Gastrocnemius medialis (tissue), 4 donors: ENCODE measurements around the gene DOP1A. TPM values are rescaled to one million over a fixed set of nuclear protein-coding genes. Genes with fewer than 3 reads are reported as not detected.

ENCODE experiments used
- ATAC-seq, 2 donors: fragments of 150-250 bp; one replicate each; pipeline ENCODE4 v1.9.1; 2016
- DNase-seq, 2 donors: peaks; one replicate each; pipeline ENCODE4 v3.0.0-alpha.2; 2019
- H3K27ac ChIP-seq, 4 donors: fragments of 200-600 bp; sonication (generic); 1 replicate in 1 of 4; 2 replicates in 3 of 4; pipeline ENCODE4 v1.5.1; 2016 to 2018; ENCODE audit warnings: mild to moderate bottlenecking in 2 of 4, moderate library complexity in 1 of 4
- H3K27me3 ChIP-seq, 3 donors: fragments of 200-600 bp; sonication (generic) in 2 of 3; 1 replicate in 1 of 3; 2 replicates in 2 of 3; pipeline versions ENCODE4 v1.5.1 to v1.6.0; 2016 to 2019; ENCODE audit warnings: mild to moderate bottlenecking in 1 of 3, moderate library complexity in 1 of 3
- H3K36me3 ChIP-seq, 2 donors: fragments of 200-600 bp; sonication (generic) in 1 of 2; one replicate each; pipeline ENCODE4 v1.5.1; 2017 to 2018
- H3K4me1 ChIP-seq, 2 donors: fragments of 200-600 bp; sonication (generic) in 1 of 2; one replicate each; pipeline ENCODE4 v1.5.1; 2016 to 2017; ENCODE audit warnings: mild to moderate bottlenecking in 2 of 2
- H3K4me3 ChIP-seq, 4 donors: fragments of 200-600 bp; sonication (generic) in 3 of 4; 1 replicate in 1 of 4; 2 replicates in 3 of 4; pipeline ENCODE4 v1.5.1; 2016 to 2019; ENCODE audit warnings: mild to moderate bottlenecking in 2 of 4
- H3K9me3 ChIP-seq, 3 donors: fragments of 200-600 bp; sonication (generic) in 2 of 3; 1 replicate in 1 of 3; 2 replicates in 2 of 3; pipeline ENCODE4 v1.5.1; 2016 to 2019
- CTCF ChIP-seq, 5 experiments: fragments of 450-650 bp in 3 of 5; fragments of 200-600 bp in 2 of 5; sonication (generic) in 2 of 5; IDR thresholded peaks in 4 of 5; conservative IDR thresholded peaks in 1 of 5; 1 replicate in 4 of 5; 2 replicates in 1 of 5; pipeline ENCODE4 v1.5.1; 2016 to 2019; ENCODE audit warnings: antibody characterized with exemption in 5 of 5, mild to moderate bottlenecking in 3 of 5, moderate library complexity in 3 of 5
- POLR2A ChIP-seq, 2 donors: fragments of 450-650 bp; IDR thresholded peaks; one replicate each; pipeline ENCODE4 v1.6.1; 2017; ENCODE audit warnings: antibody characterized with exemption in 2 of 2, mild to moderate bottlenecking in 2 of 2, moderate library complexity in 2 of 2
- in situ Hi-C, 4 donors: fragments of 200-750 bp; cut with MboI; loops; one replicate each; pipeline versions ENCODE4 v1.15.0 to v1.8.0; 2017; ENCODE audit warnings: low sequenced_read_pairs in 4 of 4
- intact Hi-C: fragments of 100-400 bp; cut with DNase I; formaldehyde crosslinking; loops from one replicate; pipeline ENCODE4 v1.15.1; 2023; ENCODE audit warnings: low total_unique reads
- total RNA-seq, 4 donors: library from RNA; depleted of rRNA; stranded (reverse); fragments of >200 nt; gene quantifications; one replicate each; pipeline versions ENCODE4 v1.1.0 to v1.2.3, GENCODE V29; 2016

Gene DOP1A
- total RNA-seq, 4 donors from 2014 or later = 12.4 to 30.9 (median 16.2) TPM

GRCh38 chr6:83180426-83180950, 113.0 kb downstream of the DOP1A start:
- H3K27me3 ChIP-seq = no peaks in the 10 kb centered on the region
- ATAC-seq (no peak), DNase-seq (no peak)
- no peak overlapping the region for H3K4me3 ChIP-seq
- H3K4me1 ChIP-seq = no peaks in the 10 kb centered on the region
- no peaks in the 10 kb centered on the region for H3K9me3 ChIP-seq
- H3K27ac ChIP-seq = no peak overlapping the region
- intact Hi-C loops (no loop called here), in situ Hi-C loops (loop anchor here in 2 of 4 donors (10.0 to 25.0 kb wide), 2 partner anchors 106 to 943 kb away; partner anchors contain the start of gene IBTK (in 1 of the 2))
- TF ChIP-seq POLR2A (IDR thresholded peaks at IDR 0.05) = no peak
- TF ChIP-seq CTCF (IDR thresholded peaks at IDR 0.05 in 4 of 5, conservative IDR thresholded peaks at IDR 0.05 in 1 of 5) = no peak
- H3K36me3 ChIP-seq = peaks cover 0 to 60% of the 10 kb centered on the region in 2 donors

- TF ChIP-seq CTCF (IDR thresholded peaks at IDR 0.05 in 4 of 5, conservative IDR thresholded peaks at IDR 0.05 in 1 of 5) (no peak), POLR2A (IDR thresholded peaks at IDR 0.05) (no peak)
- peaks cover 0 to 59% of the 10 kb centered on the region in 2 donors for H3K36me3 ChIP-seq
- in situ Hi-C loops = loop anchor here in 2 of 4 donors (10.0 to 25.0 kb wide), 2 partner anchors 107 to 945 kb away; partner anchors contain the start of gene IBTK (in 1 of the 2)
- intact Hi-C loops = no loop called here
- DNase-seq = no peak
- H3K9me3 ChIP-seq = no peaks in the 10 kb centered on the region
- no peaks in the 10 kb centered on the region for H3K4me1 ChIP-seq
- no peaks in the 10 kb centered on the region for H3K27me3 ChIP-seq
- H3K4me3 ChIP-seq = no peak overlapping the region
- ATAC-seq = no peak
- no peak overlapping the region for H3K27ac ChIP-seq
Observed at GRCh38 chr6:83182114-83182513, 114.6 kb downstream of the DOP1A start.

GRCh38 chr6:83183082-83183828, 115.8 kb downstream of the DOP1A start:
- H3K9me3 ChIP-seq = no peaks in the 10 kb centered on the region
- H3K4me1 ChIP-seq = no peaks in the 10 kb centered on the region
- ATAC-seq (no peak), DNase-seq (no peak)
- intact Hi-C loops (no loop called here), in situ Hi-C loops (loop anchor here in 2 of 4 donors (10.0 to 25.0 kb wide), 2 partner anchors 108 to 946 kb away; partner anchors contain the start of gene IBTK (in 1 of the 2))
- TF ChIP-seq POLR2A (IDR thresholded peaks at IDR 0.05) (no peak), CTCF (IDR thresholded peaks at IDR 0.05 in 4 of 5, conservative IDR thresholded peaks at IDR 0.05 in 1 of 5) (no peak)
- no peaks in the 10 kb centered on the region for H3K27me3 ChIP-seq
- no peak overlapping the region for H3K4me3 ChIP-seq
- H3K27ac ChIP-seq = no peak overlapping the region
- H3K36me3 ChIP-seq = peaks cover 0 to 56% of the 10 kb centered on the region in 2 donors

- in situ Hi-C loops (loop anchor here in 2 of 4 donors (10.0 to 25.0 kb wide), 2 partner anchors 110 to 948 kb away; partner anchors contain the start of gene IBTK (in 1 of the 2)), intact Hi-C loops (no loop called here)
- peaks cover 0 to 58% of the 10 kb centered on the region in 2 donors for H3K36me3 ChIP-seq
Observed at GRCh38 chr6:83185096-83185495, 117.6 kb downstream of the DOP1A start.

More at GRCh38 chr6:83185096-83185495, 117.6 kb downstream of the DOP1A start:
- Histone ChIP-seq H3K4me1 (no peaks in the 10 kb centered on the region), H3K4me3 (no peak overlapping the region), H3K27ac (no peak overlapping the region), H3K27me3 (no peaks in the 10 kb centered on the region), H3K9me3 (no peaks in the 10 kb centered on the region)
- TF ChIP-seq CTCF (IDR thresholded peaks at IDR 0.05 in 4 of 5, conservative IDR thresholded peaks at IDR 0.05 in 1 of 5) (no peak), POLR2A (IDR thresholded peaks at IDR 0.05) (no peak)
- ATAC-seq (no peak), DNase-seq (no peak)
